Glutamatergic neuron (in vitro differentiated cells): ENCODE measurements around the gene ITFG1. TPM values are rescaled to one million over a fixed set of nuclear protein-coding genes. Genes with fewer than 3 reads are reported as not detected.
"Not testable (repeated sequence)": the region's sequence is repeated elsewhere in the genome, so short reads cannot be mapped to it uniquely, and the experiment has no call there.

Source experiments
- DNase-seq: peaks from one replicate; pipeline ENCODE4 v3.0.0; 2022
- H3K27ac Mint-ChIP-seq: one replicate; pipeline ENCODE4 v1.8.0; 2020; ENCODE audit warnings: mild to moderate bottlenecking, mixed read lengths, inconsistent platforms; ENCODE audit not compliant: unreplicated experiment
- H3K27me3 Mint-ChIP-seq: one replicate; pipeline ENCODE4 v1.8.0; 2020; ENCODE audit warnings: mild to moderate bottlenecking, moderate library complexity, mixed read lengths, inconsistent platforms; ENCODE audit not compliant: unreplicated experiment
- H3K36me3 Mint-ChIP-seq: one replicate; pipeline ENCODE4 v1.8.0; 2020; ENCODE audit warnings: mild to moderate bottlenecking, mixed read lengths, inconsistent platforms; ENCODE audit not compliant: unreplicated experiment
- H3K4me1 Mint-ChIP-seq: one replicate; pipeline ENCODE4 v1.8.0; 2020; ENCODE audit warnings: mild to moderate bottlenecking, low read depth, mixed read lengths, inconsistent platforms; ENCODE audit not compliant: unreplicated experiment
- H3K4me3 Mint-ChIP-seq: one replicate; pipeline ENCODE4 v1.8.0; 2020; ENCODE audit warnings: mild to moderate bottlenecking, mixed read lengths, inconsistent platforms; ENCODE audit not compliant: unreplicated experiment
- H3K9me3 Mint-ChIP-seq: one replicate; pipeline ENCODE4 v1.8.0; 2020; ENCODE audit warnings: mild to moderate bottlenecking, moderate library complexity, mixed read lengths, inconsistent platforms; ENCODE audit not compliant: unreplicated experiment
- CTCF ChIP-seq: fragments of 200-600 bp; sonication (generic); IDR thresholded peaks from one replicate; pipeline ENCODE4 v1.5.0; 2021; ENCODE audit not compliant: partially characterized antibody, unreplicated experiment
- total RNA-seq: library from RNA; stranded (reverse); fragmentation: NEBNext Ultra II Directional; extraction: Animal tissue kit (Norgen Biotek cat#: 25700); gene quantifications from one replicate; pipeline ENCODE4 v1.2.1, GENCODE V29; 2021; ENCODE audit not compliant: unreplicated experiment

ITFG1 gene
- total RNA-seq, 1 donor from 2014 or later = 68.7 TPM

GRCh38 chr16:47363761-47364160 is 97.1 kb downstream of the ITFG1 start:
- no peaks in the 10 kb centered on the region for H3K36me3 Mint-ChIP-seq
- TF ChIP-seq CTCF = no peak
- no peak overlapping the region for H3K4me3 Mint-ChIP-seq
- H3K4me1 Mint-ChIP-seq = no peaks in the 10 kb centered on the region
- no peak overlapping the region for H3K27ac Mint-ChIP-seq
- DNase-seq = no peak
- H3K9me3 Mint-ChIP-seq = no peaks in the 10 kb centered on the region
- no peaks in the 10 kb centered on the region for H3K27me3 Mint-ChIP-seq

GRCh38 chr16:47359478-47359877 is 101.4 kb downstream of the ITFG1 start:
- TF ChIP-seq CTCF = no peak
- H3K27me3 Mint-ChIP-seq = no peaks in the 10 kb centered on the region
- no peak for DNase-seq
- H3K27ac Mint-ChIP-seq = no peak overlapping the region
- H3K9me3 Mint-ChIP-seq = no peaks in the 10 kb centered on the region
- H3K36me3 Mint-ChIP-seq = peaks cover 4% of the 10 kb centered on the region
- H3K4me1 Mint-ChIP-seq = no peaks in the 10 kb centered on the region
- H3K4me3 Mint-ChIP-seq = no peak overlapping the region

GRCh38 chr16:47358816-47359215 is 102.0 kb downstream of the ITFG1 start:
- Mint-ChIP-seq H3K36me3 (peaks cover 9% of the 10 kb centered on the region), H3K27me3 (no peaks in the 10 kb centered on the region), H3K4me1 (no peaks in the 10 kb centered on the region), H3K9me3 (no peaks in the 10 kb centered on the region), H3K4me3 (no peak overlapping the region), H3K27ac (no peak overlapping the region)
- DNase-seq = no peak
- TF ChIP-seq CTCF = no peak

GRCh38 chr16:47349029-47349428 is 111.8 kb downstream of the ITFG1 start:
- H3K27ac Mint-ChIP-seq, H3K4me1 Mint-ChIP-seq, H3K27me3 Mint-ChIP-seq, H3K4me3 Mint-ChIP-seq, H3K9me3 Mint-ChIP-seq, DNase-seq: not testable (repeated sequence)
- peaks cover 19% of the 10 kb centered on the region for H3K36me3 Mint-ChIP-seq

GRCh38 chr16:47347021-47347696 is 113.7 kb downstream of the ITFG1 start:
- not testable (repeated sequence) for H3K27ac Mint-ChIP-seq, H3K27me3 Mint-ChIP-seq, DNase-seq, H3K4me3 Mint-ChIP-seq, H3K4me1 Mint-ChIP-seq, H3K9me3 Mint-ChIP-seq
- H3K36me3 Mint-ChIP-seq = peaks cover 14% of the 10 kb centered on the region

- Mint-ChIP-seq H3K9me3 (peaks cover 2% of the 10 kb centered on the region), H3K36me3 (peaks cover 10% of the 10 kb centered on the region), H3K4me1 (peaks cover 4% of the 10 kb centered on the region), H3K4me3 (no peak overlapping the region), H3K27me3 (peaks cover 1% of the 10 kb centered on the region), H3K27ac (no peak overlapping the region)
- no peak for TF ChIP-seq CTCF
- DNase-seq = no peak
Measured at GRCh38 chr16:47342055-47342454, 118.8 kb downstream of the ITFG1 start.

- not testable (repeated sequence) for H3K9me3 Mint-ChIP-seq, DNase-seq, H3K27ac Mint-ChIP-seq, H3K4me3 Mint-ChIP-seq, H3K4me1 Mint-ChIP-seq, H3K36me3 Mint-ChIP-seq, H3K27me3 Mint-ChIP-seq
Measured at GRCh38 chr16:47330562-47330961, 130.3 kb downstream of the ITFG1 start.

GRCh38 chr16:47324309-47324708 is 136.6 kb downstream of the ITFG1 start:
- H3K27ac Mint-ChIP-seq, H3K4me3 Mint-ChIP-seq, H3K36me3 Mint-ChIP-seq: not testable (repeated sequence)

More at GRCh38 chr16:47324309-47324708, 136.6 kb downstream of the ITFG1 start:
- H3K27me3 Mint-ChIP-seq, H3K9me3 Mint-ChIP-seq, DNase-seq, H3K4me1 Mint-ChIP-seq: not testable (repeated sequence)
